Astrocyte (in vitro differentiated cells and primary cell): ENCODE measurements around the gene MBNL2.

Experiments
- EZH2 ChIP-seq: IDR thresholded peaks from 2 replicates; pipeline ENCODE4 v1.6.1; 2012; ENCODE audit warnings: mild to moderate bottlenecking, low read length, inconsistent platforms; ENCODE audit not compliant: insufficient read depth
- TF ChIP-seq, protein P1 (sequence below): IDR thresholded peaks from 2 replicates; pipeline ENCODE4 v1.5.1; 2011; ENCODE audit warnings: low read depth, mild to moderate bottlenecking, inconsistent platforms, low read length, moderate library complexity; ENCODE audit not compliant: insufficient read depth

DNA sequence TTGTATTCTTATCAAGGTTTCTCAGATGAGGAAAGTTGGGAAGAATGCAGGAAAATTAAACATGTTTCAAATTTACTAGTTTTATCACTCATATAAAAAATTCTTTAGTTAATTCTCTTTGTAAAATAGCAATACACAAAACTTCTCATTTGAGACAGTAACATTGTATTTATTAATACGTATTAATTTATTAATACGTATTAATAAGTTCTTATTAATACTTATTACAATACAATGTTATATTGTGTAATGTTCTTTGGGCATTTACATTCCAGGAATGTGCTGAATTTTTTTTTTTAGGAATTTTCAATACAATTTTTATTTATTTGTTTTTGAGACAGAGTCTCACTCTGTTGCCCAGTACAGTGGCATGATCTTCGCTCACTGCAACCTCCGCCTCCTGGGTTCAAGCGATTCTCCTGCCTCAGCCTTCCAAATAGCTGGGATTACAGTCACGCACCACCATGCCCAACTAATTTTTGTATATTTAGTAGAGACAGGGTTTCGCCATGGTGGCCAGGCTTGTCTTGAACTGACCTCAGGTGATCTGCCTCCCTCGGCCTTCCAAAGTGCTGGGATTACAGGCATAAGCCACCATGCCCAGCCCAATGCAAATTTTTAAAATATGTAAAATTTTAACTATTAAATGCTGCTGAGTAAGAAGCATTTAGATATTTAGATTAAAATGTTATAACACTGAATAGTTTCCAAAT lies 31.6 kb downstream of the MBNL2 start:
- TF ChIP-seq, protein P1, sequence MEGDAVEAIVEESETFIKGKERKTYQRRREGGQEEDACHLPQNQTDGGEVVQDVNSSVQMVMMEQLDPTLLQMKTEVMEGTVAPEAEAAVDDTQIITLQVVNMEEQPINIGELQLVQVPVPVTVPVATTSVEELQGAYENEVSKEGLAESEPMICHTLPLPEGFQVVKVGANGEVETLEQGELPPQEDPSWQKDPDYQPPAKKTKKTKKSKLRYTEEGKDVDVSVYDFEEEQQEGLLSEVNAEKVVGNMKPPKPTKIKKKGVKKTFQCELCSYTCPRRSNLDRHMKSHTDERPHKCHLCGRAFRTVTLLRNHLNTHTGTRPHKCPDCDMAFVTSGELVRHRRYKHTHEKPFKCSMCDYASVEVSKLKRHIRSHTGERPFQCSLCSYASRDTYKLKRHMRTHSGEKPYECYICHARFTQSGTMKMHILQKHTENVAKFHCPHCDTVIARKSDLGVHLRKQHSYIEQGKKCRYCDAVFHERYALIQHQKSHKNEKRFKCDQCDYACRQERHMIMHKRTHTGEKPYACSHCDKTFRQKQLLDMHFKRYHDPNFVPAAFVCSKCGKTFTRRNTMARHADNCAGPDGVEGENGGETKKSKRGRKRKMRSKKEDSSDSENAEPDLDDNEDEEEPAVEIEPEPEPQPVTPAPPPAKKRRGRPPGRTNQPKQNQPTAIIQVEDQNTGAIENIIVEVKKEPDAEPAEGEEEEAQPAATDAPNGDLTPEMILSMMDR, result no peak
- no peak for TF ChIP-seq EZH2
